HepG2 (cell line): ENCODE results near the gene CCDC121.

Experiments used
- MXI1 ChIP-seq: IDR thresholded peaks from 3 replicates; pipeline ENCODE4 v1.6.1; 2012; ENCODE audit warnings: low read depth, low read length, inconsistent platforms, borderline replicate concordance
- POLR2A ChIP-seq, 2 experiments: IDR thresholded peaks; 2 replicates each; pipeline ENCODE4 v1.6.1; 2011; ENCODE audit warnings: low read depth in 2 of 2, low read length in 2 of 2, mild to moderate bottlenecking in 1 of 2, moderate library complexity in 1 of 2; ENCODE audit not compliant: insufficient read depth in 1 of 2
- TCF7L2 ChIP-seq: IDR thresholded peaks from 2 replicates; pipeline ENCODE4 v1.6.1; 2011; ENCODE audit warnings: mild to moderate bottlenecking, low read depth, low read length, moderate library complexity
- TF ChIP-seq, protein P1 (sequence below): sonication (generic); formaldehyde crosslinking; IDR thresholded peaks from 2 replicates; pipeline ENCODE4 v1.4.0; 2020; ENCODE audit warnings: mild to moderate bottlenecking, missing genetic modification reagents, borderline replicate concordance

GRCh38 chr2:27596627-27597026 lies 32.2 kb downstream of the CCDC121 start:
- no peak for TF ChIP-seq POLR2A (IDR thresholded peaks at IDR 0.05; ENCODE audit: insufficient read depth in 1 of 2, low read depth in 2 of 2, low read length in 2 of 2)
- TF ChIP-seq MXI1: no peak
- TF ChIP-seq, protein P1, sequence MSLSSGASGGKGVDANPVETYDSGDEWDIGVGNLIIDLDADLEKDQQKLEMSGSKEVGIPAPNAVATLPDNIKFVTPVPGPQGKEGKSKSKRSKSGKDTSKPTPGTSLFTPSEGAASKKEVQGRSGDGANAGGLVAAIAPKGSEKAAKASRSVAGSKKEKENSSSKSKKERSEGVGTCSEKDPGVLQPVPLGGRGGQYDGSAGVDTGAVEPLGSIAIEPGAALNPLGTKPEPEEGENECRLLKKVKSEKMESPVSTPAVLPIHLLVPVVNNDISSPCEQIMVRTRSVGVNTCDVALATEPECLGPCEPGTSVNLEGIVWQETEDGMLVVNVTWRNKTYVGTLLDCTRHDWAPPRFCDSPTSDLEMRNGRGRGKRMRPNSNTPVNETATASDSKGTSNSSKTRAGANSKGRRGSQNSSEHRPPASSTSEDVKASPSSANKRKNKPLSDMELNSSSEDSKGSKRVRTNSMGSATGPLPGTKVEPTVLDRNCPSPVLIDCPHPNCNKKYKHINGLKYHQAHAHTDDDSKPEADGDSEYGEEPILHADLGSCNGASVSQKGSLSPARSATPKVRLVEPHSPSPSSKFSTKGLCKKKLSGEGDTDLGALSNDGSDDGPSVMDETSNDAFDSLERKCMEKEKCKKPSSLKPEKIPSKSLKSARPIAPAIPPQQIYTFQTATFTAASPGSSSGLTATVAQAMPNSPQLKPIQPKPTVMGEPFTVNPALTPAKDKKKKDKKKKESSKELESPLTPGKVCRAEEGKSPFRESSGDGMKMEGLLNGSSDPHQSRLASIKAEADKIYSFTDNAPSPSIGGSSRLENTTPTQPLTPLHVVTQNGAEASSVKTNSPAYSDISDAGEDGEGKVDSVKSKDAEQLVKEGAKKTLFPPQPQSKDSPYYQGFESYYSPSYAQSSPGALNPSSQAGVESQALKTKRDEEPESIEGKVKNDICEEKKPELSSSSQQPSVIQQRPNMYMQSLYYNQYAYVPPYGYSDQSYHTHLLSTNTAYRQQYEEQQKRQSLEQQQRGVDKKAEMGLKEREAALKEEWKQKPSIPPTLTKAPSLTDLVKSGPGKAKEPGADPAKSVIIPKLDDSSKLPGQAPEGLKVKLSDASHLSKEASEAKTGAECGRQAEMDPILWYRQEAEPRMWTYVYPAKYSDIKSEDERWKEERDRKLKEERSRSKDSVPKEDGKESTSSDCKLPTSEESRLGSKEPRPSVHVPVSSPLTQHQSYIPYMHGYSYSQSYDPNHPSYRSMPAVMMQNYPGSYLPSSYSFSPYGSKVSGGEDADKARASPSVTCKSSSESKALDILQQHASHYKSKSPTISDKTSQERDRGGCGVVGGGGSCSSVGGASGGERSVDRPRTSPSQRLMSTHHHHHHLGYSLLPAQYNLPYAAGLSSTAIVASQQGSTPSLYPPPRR (CRISPR knock-in tag): no peak
- no peak for TF ChIP-seq TCF7L2
